ENCODE measurements around the gene ADCY7.

- TF ChIP-seq CTCF (IDR thresholded peaks at IDR 0.05; ENCODE audit: low read depth, low read length) (no peak), POLR2A (IDR thresholded peaks at IDR 0.05; ENCODE audit: extremely low read depth, insufficient read length) (no peak)
Measured at GRCh38 chr16:50338371-50339231, 72.2 kb downstream of the ADCY7 start.
